ENCODE measurements around the gene MAP2K6. TPM values are rescaled to one million over a fixed set of nuclear protein-coding genes. Genes with fewer than 3 reads are reported as not detected.

The MAP2K6 gene
- polyA plus RNA-seq, 1 donor (not counting 4 experiments of a cell fraction or from before 2014, with no cell fraction given) = 0.39 TPM

GRCh38 chr17:69477204-69477902 is 62.9 kb downstream of the MAP2K6 start:
- Histone ChIP-seq H2AFZ (ENCODE audit: control insufficient read depth, low read length) (no peak overlapping the region), H3K27ac (ENCODE audit: control insufficient read depth, insufficient read depth, low read length) (no peak overlapping the region), H3K36me3 (ENCODE audit: control insufficient read depth in 2 of 2, extremely low read depth in 1 of 2, insufficient read depth in 2 of 2, low read length in 2 of 2) (no peaks in the 10 kb centered on the region), H3K4me1 (ENCODE audit: control insufficient read depth, extremely low read depth, insufficient read depth, low read length) (peaks cover 9% of the 10 kb centered on the region), H3K9ac (ENCODE audit: control insufficient read depth, extremely low read depth, insufficient read depth, low read length) (no peak overlapping the region), H3K9me3 (ENCODE audit: control insufficient read depth, low read depth, low read length) (no peaks in the 10 kb centered on the region), H3K4me2 (ENCODE audit: control insufficient read depth, extremely low read depth, insufficient read depth, low read depth, low read length) (no peak overlapping the region), H3K27me3 (ENCODE audit: control insufficient read depth, extremely low read depth, insufficient read depth, low read length) (no peaks in the 10 kb centered on the region), H4K20me1 (ENCODE audit: control insufficient read depth, extremely low read depth, insufficient read depth, low read length) (no peaks in the 10 kb centered on the region), H3K4me3 (ENCODE audit: control insufficient read depth in 2 of 3, extremely low read depth in 1 of 3, insufficient read depth in 2 of 3, low read depth in 1 of 3, low read length in 3 of 3) (no peak overlapping the region), H3K79me2 (ENCODE audit: control insufficient read depth, insufficient read depth, low read length) (no peaks in the 10 kb centered on the region), H3K9me1 (ENCODE audit: control insufficient read depth, extremely low read depth, insufficient read depth, low read length) (no peaks in the 10 kb centered on the region)
- TF ChIP-seq EZH2 (IDR thresholded peaks at IDR 0.05; ENCODE audit: low read length) (no peak), CTCF (optimal IDR thresholded peaks at IDR 0.05 in 1 of 3, IDR thresholded peaks at IDR 0.05 in 1 of 3, conservative IDR thresholded peaks at IDR 0.05 in 1 of 3; ENCODE audit: extremely low read depth in 1 of 3, insufficient read depth in 2 of 3, low read length in 3 of 3) (no peak)
- FAIRE-seq (no peak), DNase-seq (ENCODE audit: low read depth, low spot score) (no peak)
- dilution Hi-C loops (cut with MboI; ENCODE audit: extremely low pct_ligation_motif_present, low sequenced_read_pairs) = no loop called here

- Histone ChIP-seq H3K27ac (ENCODE audit: control insufficient read depth, insufficient read depth, low read length) (no peak overlapping the region), H3K36me3 (ENCODE audit: control insufficient read depth in 2 of 2, extremely low read depth in 1 of 2, insufficient read depth in 2 of 2, low read length in 2 of 2) (no peaks in the 10 kb centered on the region), H3K9ac (ENCODE audit: control insufficient read depth, extremely low read depth, insufficient read depth, low read length) (no peak overlapping the region), H3K27me3 (ENCODE audit: control insufficient read depth, extremely low read depth, insufficient read depth, low read length) (no peaks in the 10 kb centered on the region), H3K79me2 (ENCODE audit: control insufficient read depth, insufficient read depth, low read length) (no peaks in the 10 kb centered on the region), H3K4me3 (ENCODE audit: control insufficient read depth in 2 of 3, extremely low read depth in 1 of 3, insufficient read depth in 2 of 3, low read depth in 1 of 3, low read length in 3 of 3) (no peak overlapping the region), H4K20me1 (ENCODE audit: control insufficient read depth, extremely low read depth, insufficient read depth, low read length) (no peaks in the 10 kb centered on the region), H3K9me3 (ENCODE audit: control insufficient read depth, low read depth, low read length) (no peaks in the 10 kb centered on the region), H3K4me2 (ENCODE audit: control insufficient read depth, extremely low read depth, insufficient read depth, low read depth, low read length) (no peak overlapping the region), H2AFZ (ENCODE audit: control insufficient read depth, low read length) (no peak overlapping the region), H3K4me1 (ENCODE audit: control insufficient read depth, extremely low read depth, insufficient read depth, low read length) (peaks cover 9% of the 10 kb centered on the region), H3K9me1 (ENCODE audit: control insufficient read depth, extremely low read depth, insufficient read depth, low read length) (no peaks in the 10 kb centered on the region)
- dilution Hi-C loops (cut with MboI; ENCODE audit: extremely low pct_ligation_motif_present, low sequenced_read_pairs) = no loop called here
- TF ChIP-seq EZH2 (IDR thresholded peaks at IDR 0.05; ENCODE audit: low read length) = no peak
- no peak for TF ChIP-seq CTCF (optimal IDR thresholded peaks at IDR 0.05 in 1 of 3, IDR thresholded peaks at IDR 0.05 in 1 of 3, conservative IDR thresholded peaks at IDR 0.05 in 1 of 3; ENCODE audit: extremely low read depth in 1 of 3, insufficient read depth in 2 of 3, low read length in 3 of 3)
- FAIRE-seq (no peak), DNase-seq (ENCODE audit: low read depth, low spot score) (no peak)
Observed at GRCh38 chr17:69477903-69478266, 63.4 kb downstream of the MAP2K6 start.

All from keratinocyte (primary cell).